Caco-2 (cell line): ENCODE results near the gene AXIN1. TPM values are rescaled to one million over a fixed set of nuclear protein-coding genes. Genes with fewer than 3 reads are reported as not detected.
"Not testable (repeated sequence)": the region's sequence is repeated elsewhere in the genome, so short reads cannot be mapped to it uniquely, and the experiment has no call there.

Experiments
- BruUV-seq: library from RNA; stranded (reverse); fragments of 400-500 nt; replicated peaks from 2 replicates; lab custom pipeline; 2021; lab: Mats Ljungman, UMichigan
- CTCF ChIA-PET: fragments of 300-600 bp; sonication (Branson Sonifier 250); formaldehyde crosslinking; loops from one replicate; lab custom pipeline; 2022; ENCODE audit warnings: antibody characterized with exemption; lab: Charles Lee
- POLR2A ChIA-PET: fragments of 300-600 bp; sonication (Branson Sonifier 250); formaldehyde crosslinking; loops from one replicate; lab custom pipeline; 2022; ENCODE audit warnings: antibody characterized with exemption; lab: Charles Lee
- DNase-seq, 2 experiments: peaks; one replicate each; pipeline versions ENCODE4 v3.0.0 to v3.0.0-alpha.2; 2020 to 2022
- H3K27me3 ChIP-seq: replicated peaks from 2 replicates; pipeline ENCODE4 v1.6.0; 2011; ENCODE audit warnings: low read length; ENCODE audit not compliant: control insufficient read depth, insufficient read depth
- H3K36me3 ChIP-seq: 2 replicates; pipeline ENCODE4 v1.5.1; 2011; ENCODE audit warnings: low read length; ENCODE audit not compliant: control insufficient read depth, insufficient read depth
- H3K4me1 ChIP-seq: fragments of 250-450 bp; sonication (Bioruptor Pico); 2 replicates; pipeline ENCODE4 v1.5.1; 2020; ENCODE audit warnings: mild to moderate bottlenecking
- H3K4me3 ChIP-seq: 2 replicates; pipeline ENCODE4 v1.5.1; 2011; ENCODE audit warnings: low read depth, mild to moderate bottlenecking, control low read depth, low read length
- H3K9me3 ChIP-seq: fragments of 250-450 bp; sonication (Bioruptor Pico); 2 replicates; pipeline ENCODE4 v1.5.1; 2020; ENCODE audit warnings: mild to moderate bottlenecking, moderate library complexity
- H3K27ac Mint-ChIP-seq: one replicate; pipeline ENCODE4 v1.8.0; 2022; ENCODE audit warnings: mixed read lengths; ENCODE audit not compliant: unreplicated experiment
- H3K27me3 Mint-ChIP-seq: one replicate; pipeline ENCODE4 v1.8.0; 2022; ENCODE audit warnings: mixed read lengths; ENCODE audit not compliant: insufficient read depth, unreplicated experiment
- H3K36me3 Mint-ChIP-seq: one replicate; pipeline ENCODE4 v1.8.0; 2022; ENCODE audit warnings: mild to moderate bottlenecking, mixed read lengths; ENCODE audit not compliant: insufficient read depth, unreplicated experiment
- H3K4me1 Mint-ChIP-seq: one replicate; pipeline ENCODE4 v1.8.0; 2022; ENCODE audit warnings: low read depth, mixed read lengths; ENCODE audit not compliant: unreplicated experiment
- H3K4me3 Mint-ChIP-seq: one replicate; pipeline ENCODE4 v1.8.0; 2022; ENCODE audit warnings: mild to moderate bottlenecking, moderate library complexity, mixed read lengths; ENCODE audit not compliant: unreplicated experiment
- H3K9me3 Mint-ChIP-seq: one replicate; pipeline ENCODE4 v1.8.0; 2022; ENCODE audit warnings: mixed read lengths; ENCODE audit not compliant: unreplicated experiment
- CTCF ChIP-seq, 2 experiments: fragments of 200-600 bp in 1 of 2; IDR thresholded peaks; 1 replicate in 1 of 2; 2 replicates in 1 of 2; pipeline versions ENCODE4 v1.5.1 to v1.8.0; 2011 to 2022; ENCODE audit warnings: antibody characterized with exemption in 1 of 2, control low read depth in 1 of 2, inconsistent platforms in 1 of 2, low read depth in 1 of 2, low read length in 1 of 2, mild to moderate bottlenecking in 1 of 2, moderate library complexity in 1 of 2; ENCODE audit not compliant: insufficient read depth in 1 of 2, severe bottlenecking in 1 of 2, unreplicated experiment in 1 of 2
- intact Hi-C: fragments of 100-400 bp; cut with micrococcal nuclease; formaldehyde crosslinking; loops from one replicate; pipeline ENCODE4 v1.10.0; 2022; ENCODE audit not compliant: unreplicated experiment
- total RNA-seq: library from RNA; stranded (reverse); gene quantifications from 2 replicates; pipeline ENCODE4 v1.2.3, GENCODE V29; 2022

Gene AXIN1
- total RNA-seq, 1 experiment from 2014 or later: 34.5 TPM

GRCh38 chr16:363110-363765 is 10.7 kb upstream of the AXIN1 start:
- no peak for DNase-seq
- intact Hi-C loops: no loop called here
- H3K36me3 Mint-ChIP-seq: peaks cover 31% of the 10 kb centered on the region
- H3K27ac Mint-ChIP-seq: no peak overlapping the region
- no peak for TF ChIP-seq CTCF (IDR thresholded peaks at IDR 0.05; ENCODE audit: insufficient read depth in 1 of 2, low read depth in 1 of 2, low read length in 1 of 2, severe bottlenecking in 1 of 2, unreplicated experiment in 1 of 2)
- H3K4me3 ChIP-seq: no peak overlapping the region
- no peak overlapping the region for H3K4me3 Mint-ChIP-seq
- no peaks in the 10 kb centered on the region for H3K36me3 ChIP-seq
- H3K4me1 Mint-ChIP-seq: no peaks in the 10 kb centered on the region
- BruUV-seq: no TSS peak
- no peaks in the 10 kb centered on the region for H3K4me1 ChIP-seq
- POLR2A ChIA-PET: interaction anchor here (0.8 kb wide), 1 partner anchor 33 kb away, joined by 6 read pairs; no protein-coding TSS in a partner anchor
- no peaks in the 10 kb centered on the region for H3K9me3 Mint-ChIP-seq
- CTCF ChIA-PET: interaction anchor here (2.0 kb wide), 2 partner anchors 10 to 256 kb away, joined by 9 to 19 read pairs; partner anchors contain the start of gene AXIN1
- H3K27me3 ChIP-seq: no peaks in the 10 kb centered on the region
- no peaks in the 10 kb centered on the region for H3K27me3 Mint-ChIP-seq
- H3K9me3 ChIP-seq: no peaks in the 10 kb centered on the region

- not testable (repeated sequence) for H3K4me1 ChIP-seq, BruUV-seq
- POLR2A ChIA-PET: interaction anchor here (0.8 kb wide), 1 partner anchor 32 kb away, joined by 6 read pairs; no protein-coding TSS in a partner anchor
Observed at GRCh38 chr16:362702-362999, 10.1 kb upstream of the AXIN1 start.

GRCh38 chr16:361872-362701 is 9.6 kb upstream of the AXIN1 start:
- ChIA-PET CTCF (interaction anchor here (0.5 to 2.0 kb wide), 12 partner anchors 8 to 1779 kb away, joined by 3 to 19 read pairs (median 5); partner anchors contain the start of genes AXIN1 and MRPL28), POLR2A (interaction anchor here (0.7 kb wide), 1 partner anchor 9 kb away, joined by 4 read pairs; the partner anchor contains the start of gene AXIN1)
- H3K4me1 ChIP-seq: no peaks in the 10 kb centered on the region
- no peak overlapping the region for H3K27ac Mint-ChIP-seq
- H3K4me1 Mint-ChIP-seq: no peaks in the 10 kb centered on the region
- H3K27me3 ChIP-seq: no peaks in the 10 kb centered on the region
- no peak overlapping the region for H3K4me3 Mint-ChIP-seq
- peak; percentile 82 to 84 for DNase-seq
- H3K27me3 Mint-ChIP-seq: no peaks in the 10 kb centered on the region
- no peaks in the 10 kb centered on the region for H3K9me3 ChIP-seq
- peak; percentile 73 to 91 for TF ChIP-seq CTCF (IDR thresholded peaks at IDR 0.05; ENCODE audit: insufficient read depth in 1 of 2, low read depth in 1 of 2, low read length in 1 of 2, severe bottlenecking in 1 of 2, unreplicated experiment in 1 of 2)
- intact Hi-C loops: loop anchor here (1.0 kb wide), 2 partner anchors 59 to 255 kb away; no protein-coding TSS in a partner anchor
- no peaks in the 10 kb centered on the region for H3K36me3 ChIP-seq
- no TSS peak for BruUV-seq
- H3K36me3 Mint-ChIP-seq: peaks cover 20% of the 10 kb centered on the region
- H3K9me3 Mint-ChIP-seq: no peaks in the 10 kb centered on the region
- no peak overlapping the region for H3K4me3 ChIP-seq

More at GRCh38 chr16:362702-362999, 10.1 kb upstream of the AXIN1 start:
- not testable (repeated sequence) for H3K4me3 ChIP-seq, H3K9me3 Mint-ChIP-seq, H3K4me1 Mint-ChIP-seq, DNase-seq, H3K27me3 Mint-ChIP-seq, H3K36me3 ChIP-seq, H3K4me3 Mint-ChIP-seq, H3K27ac Mint-ChIP-seq, H3K27me3 ChIP-seq, H3K9me3 ChIP-seq
- intact Hi-C loops: loop anchor here (1.0 kb wide), 2 partner anchors 59 to 255 kb away; no protein-coding TSS in a partner anchor
- peaks cover 25% of the 10 kb centered on the region for H3K36me3 Mint-ChIP-seq
- CTCF ChIA-PET: interaction anchor here (0.5 to 2.0 kb wide), 11 partner anchors 8 to 1778 kb away, joined by 3 to 19 read pairs (median 5); partner anchors contain the start of genes AXIN1 and MRPL28
